Measurements from ENCODE around the gene AEBP1. TPM values are rescaled to one million over a fixed set of nuclear protein-coding genes. Genes with fewer than 3 reads are reported as not detected.
A peak's percentile ranks its signal among the peaks of the same experiment; 100 is the strongest.

The AEBP1 gene
- total and polyA plus RNA-seq, 9 of the 15 experiments (the other 6 are each of a cell fraction or from before 2014, with no cell fraction given): 0.03 to 0.78 (median 0.30) TPM; not detected in 2

- Histone ChIP-seq H3K36me3 (ENCODE audit: control insufficient read depth, insufficient read depth, low read length) (no peaks in the 10 kb centered on the region), H4K20me1 (replicated peaks; ENCODE audit: control insufficient read depth, insufficient read depth, low read length) (no peaks in the 10 kb centered on the region; the same call in 1 of the 2 replicates), H2AFZ (ENCODE audit: low read depth, low read length) (no peak within 1 kb of the TSS), H3K9me3 (replicated peaks; ENCODE audit: control insufficient read depth, insufficient read depth, low read depth, low read length) (no peaks in the 10 kb centered on the region), H3K27me3 (ENCODE audit: control insufficient read depth in 2 of 2, insufficient read depth in 2 of 2, low read length in 2 of 2) (no peaks in the 10 kb centered on the region), H3K4me3 (no peak within 1 kb of the TSS), H3K79me2 (ENCODE audit: control insufficient read depth, insufficient read depth, low read length) (no peaks in the 10 kb centered on the region), H3K27ac (ENCODE audit: extremely low read depth, low read depth, low read length) (no peak within 1 kb of the TSS), H3K4me2 (ENCODE audit: insufficient read depth, low read length) (no peak within 1 kb of the TSS), H3K4me1 (replicated peaks in 1 of 2; ENCODE audit: control insufficient read depth in 2 of 2, insufficient read depth in 2 of 2, low read length in 2 of 2) (peaks cover 2 to 32% of the 10 kb centered on the region in 2 experiments), H3K9me1 (ENCODE audit: control insufficient read depth, insufficient read depth, low read length) (no peaks in the 10 kb centered on the region), H3K9ac (ENCODE audit: insufficient read depth in 1 of 2, low read depth in 2 of 2, low read length in 2 of 2) (peak within 1 kb of the TSS in 1 of 2 experiments; percentile 80; a peak in 2 of 4 replicates)
- no TSS peak for BruUV-seq (replicated peaks)
- ChIA-PET POLR2A (interaction anchor here (0.9 kb wide), 1 partner anchor 8 kb away, joined by 3 read pairs; no protein-coding TSS in a partner anchor), CTCF (ENCODE audit: low intra/inter-chr PET ratio) (no interaction called here)
- whole genome bisulfite sequencing (ENCODE audit: insufficient coverage, low coverage, missing lambda C conversion rate): 14% methylated on average over 6 of the region's 6 CpGs
- TF ChIP-seq CEBPZ (IDR thresholded peaks at IDR 0.05; ENCODE audit: borderline replicate concordance, low read depth, low read length) (no peak), ZNF395 (CRISPR knock-in tag; IDR thresholded peaks at IDR 0.05) (no peak), ZNF175 (CRISPR knock-in tag; IDR thresholded peaks at IDR 0.05; ENCODE audit: low read depth) (no peak), SRF (CRISPR knock-in tag; IDR thresholded peaks at IDR 0.05) (peak in 1 of 2 experiments; percentile 16; a peak in 1 of 4 replicates)
- intact Hi-C loops (cut with micrococcal nuclease) (no loop called here), in situ Hi-C loops (cut with MboI) (no loop called here)
- ATAC-seq (no peak), FAIRE-seq (no peak), DNase-seq (ENCODE audit: extremely low read depth in 1 of 4, low spot score in 3 of 4) (no peak)
Measured at GRCh38 chr7:44141221-44141850, 37.2 kb downstream of the AEBP1 start, which contains the start of gene MYL7. Gene MYL7, minus strand, starts transcription at chr7:44141332. Its CDS starts 27 bp downstream, at chr7:44141305.
